HG02623 (cell line): Measurements from ENCODE around the gene TRABD2A.
A peak's percentile ranks its signal among the peaks of the same experiment; 100 is the strongest.

Experiments
- ATAC-seq: cut with Tn5 transposase; IDR thresholded peaks from one replicate; pipeline ENCODE4 v1.9.1; 2021; ENCODE audit warnings: moderate library complexity; ENCODE audit not compliant: unreplicated experiment

Gene TRABD2A

GRCh38 chr2:84827978-84828575 is 52.8 kb downstream of the TRABD2A start:
- no peak for ATAC-seq

GRCh38 chr2:84823788-84824187 is 57.1 kb downstream of the TRABD2A start:
- no peak for ATAC-seq

DNA sequence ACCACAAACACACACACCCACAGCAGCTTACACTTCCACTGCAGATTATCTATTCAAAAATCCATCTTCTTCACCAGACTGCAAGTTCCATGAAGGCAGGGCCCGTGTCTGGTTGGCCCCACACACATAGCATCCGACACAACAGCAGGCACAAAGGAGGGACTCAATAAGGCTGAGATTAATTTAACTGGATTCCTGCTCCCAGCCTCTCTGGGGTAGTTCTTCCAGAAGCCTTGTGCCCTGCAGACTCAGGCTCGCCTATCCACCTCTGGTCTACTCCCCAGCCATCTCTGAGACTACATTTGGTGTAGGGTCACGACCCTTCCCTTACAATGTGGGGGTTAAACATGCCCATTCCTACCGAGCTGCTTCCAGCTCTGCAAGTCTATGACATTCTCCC is 57.7 kb downstream of the TRABD2A start:
- no peak for ATAC-seq

DNA sequence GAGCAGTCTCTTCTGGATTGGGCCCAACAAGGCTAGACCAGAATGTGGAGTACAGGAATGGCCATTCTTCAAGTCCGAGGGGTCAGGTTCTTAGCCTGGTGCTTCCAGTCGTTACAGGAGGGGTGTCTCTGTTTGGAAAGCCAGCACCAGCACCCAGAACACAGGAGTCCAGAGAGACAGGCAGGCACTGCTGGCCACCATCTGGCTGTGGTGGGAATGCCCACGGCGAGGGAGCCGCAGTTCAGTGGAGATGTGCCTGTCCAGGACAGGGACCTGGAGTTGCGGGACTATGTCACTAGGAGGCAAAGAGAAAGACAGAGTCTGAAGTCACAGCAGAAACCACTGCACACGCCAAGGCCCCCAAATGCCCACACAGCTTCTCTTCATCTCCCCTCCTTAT is 59.1 kb downstream of the TRABD2A start:
- no peak for ATAC-seq

DNA sequence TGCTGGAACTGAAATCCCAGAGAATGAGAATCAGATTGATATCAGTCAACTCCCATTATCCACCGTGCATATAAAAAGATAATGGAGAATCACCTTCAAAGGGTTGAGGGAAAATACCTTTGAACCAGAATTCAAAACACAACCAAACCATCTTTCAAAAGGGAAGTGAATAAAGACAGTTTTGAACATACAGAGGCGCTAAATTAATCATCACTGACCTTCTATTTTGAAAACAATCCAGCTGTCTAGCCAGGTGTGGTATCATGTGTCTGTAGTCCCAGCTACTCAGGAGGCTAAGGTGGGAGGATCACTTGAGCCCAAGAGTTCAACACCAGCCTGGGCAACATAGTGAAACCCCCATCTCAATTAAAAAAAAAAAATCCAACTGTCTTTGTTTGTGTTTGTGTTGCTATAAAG is 63.6 kb downstream of the TRABD2A start:
- peak; percentile 89 for ATAC-seq

- ATAC-seq = peak; percentile 71
These were observed 64.4 kb downstream of the TRABD2A start for GRCh38 chr2:84816426-84817026.

DNA sequence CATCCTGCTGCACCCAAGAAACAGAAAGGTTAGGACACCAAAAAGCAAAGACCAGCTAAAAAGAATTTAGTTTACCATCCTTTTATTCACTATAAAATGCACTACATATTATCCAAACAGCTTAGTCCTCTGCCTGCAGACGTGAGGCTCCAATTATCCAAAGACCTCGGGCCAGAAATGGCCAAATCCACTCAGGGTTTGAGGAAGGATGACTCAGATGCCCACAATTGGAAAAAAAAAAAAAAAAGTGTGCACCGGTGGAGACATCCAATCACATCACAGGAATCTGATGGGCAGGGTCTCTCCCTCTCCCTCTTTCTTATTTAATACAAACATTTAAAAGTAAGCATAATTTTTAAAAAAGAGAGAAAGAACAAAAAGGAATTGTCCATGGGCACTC is 65.7 kb downstream of the TRABD2A start:
- no peak for ATAC-seq

DNA sequence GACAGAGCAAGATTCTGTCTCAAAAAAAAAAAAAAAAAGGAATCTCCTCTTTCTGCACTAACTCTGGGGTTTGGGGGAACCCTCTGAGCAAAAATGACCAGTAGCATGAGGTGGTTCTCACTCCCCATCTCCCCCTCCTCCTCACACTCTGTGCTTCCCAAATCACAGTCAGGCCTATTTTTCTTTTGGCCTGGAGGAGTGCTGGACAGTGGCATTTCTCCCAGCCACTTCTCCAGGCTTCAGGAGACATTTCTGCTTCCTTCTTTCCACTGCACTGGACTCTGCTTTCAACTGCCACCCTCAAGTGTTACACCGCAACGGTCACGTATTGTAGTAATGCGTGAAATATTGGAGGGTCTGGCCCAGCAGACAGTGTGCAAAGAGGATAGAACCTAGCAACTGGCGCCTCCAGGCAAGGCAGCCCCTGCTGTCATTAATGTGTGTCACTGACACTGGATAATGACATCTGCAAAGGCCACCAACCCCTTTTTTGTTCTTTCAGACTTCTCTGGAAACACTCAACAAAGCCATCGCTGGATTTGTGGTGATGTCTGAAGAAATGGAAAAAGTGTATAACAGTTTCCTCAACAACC is 68.9 kb downstream of the TRABD2A start:
- ATAC-seq = no peak

DNA sequence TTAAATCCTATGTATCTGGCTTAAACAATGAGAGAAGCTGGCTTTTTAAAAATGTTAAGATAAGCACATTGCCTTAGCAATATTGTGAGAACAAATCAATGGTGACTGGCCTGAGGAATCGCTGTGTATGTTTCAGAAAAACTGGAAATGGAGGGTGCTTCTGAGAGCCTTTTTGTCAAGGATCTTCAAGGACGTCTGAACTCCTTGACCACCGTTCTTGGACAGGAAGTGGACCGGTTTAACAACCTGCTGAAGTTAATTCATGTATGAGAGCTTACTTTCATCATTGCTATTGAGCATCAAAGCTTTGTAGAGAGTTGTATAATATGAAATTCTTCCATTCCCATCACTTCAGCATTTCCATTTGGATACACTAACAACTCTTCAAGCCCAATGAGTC is 72.6 kb downstream of the TRABD2A start:
- no peak for ATAC-seq

DNA sequence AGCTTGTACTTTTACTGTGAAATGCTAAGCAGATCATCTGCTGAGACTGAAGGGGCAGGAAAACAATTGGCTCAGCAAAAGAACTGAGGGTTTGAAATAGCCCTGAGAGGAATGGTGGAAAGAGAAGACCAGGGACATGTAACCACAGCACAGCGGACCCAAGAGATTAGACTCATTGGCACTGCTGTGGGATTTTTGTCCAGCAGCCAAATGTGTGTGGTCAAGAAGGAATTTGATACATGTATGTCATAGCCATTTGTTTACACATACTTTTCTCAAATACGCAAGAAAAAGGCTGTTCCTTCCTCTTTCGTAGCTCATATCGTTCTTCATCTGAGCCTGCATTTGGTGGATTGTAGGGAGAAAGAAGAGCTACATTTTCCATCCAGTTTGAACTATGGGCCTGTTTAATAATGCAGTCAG is 73.8 kb downstream of the TRABD2A start:
- ATAC-seq = no peak

- no peak for ATAC-seq
These were observed 75.5 kb downstream of the TRABD2A start for GRCh38 chr2:84805250-84805958.

GRCh38 chr2:84801811-84802210 is 79.1 kb downstream of the TRABD2A start:
- no peak for ATAC-seq

DNA sequence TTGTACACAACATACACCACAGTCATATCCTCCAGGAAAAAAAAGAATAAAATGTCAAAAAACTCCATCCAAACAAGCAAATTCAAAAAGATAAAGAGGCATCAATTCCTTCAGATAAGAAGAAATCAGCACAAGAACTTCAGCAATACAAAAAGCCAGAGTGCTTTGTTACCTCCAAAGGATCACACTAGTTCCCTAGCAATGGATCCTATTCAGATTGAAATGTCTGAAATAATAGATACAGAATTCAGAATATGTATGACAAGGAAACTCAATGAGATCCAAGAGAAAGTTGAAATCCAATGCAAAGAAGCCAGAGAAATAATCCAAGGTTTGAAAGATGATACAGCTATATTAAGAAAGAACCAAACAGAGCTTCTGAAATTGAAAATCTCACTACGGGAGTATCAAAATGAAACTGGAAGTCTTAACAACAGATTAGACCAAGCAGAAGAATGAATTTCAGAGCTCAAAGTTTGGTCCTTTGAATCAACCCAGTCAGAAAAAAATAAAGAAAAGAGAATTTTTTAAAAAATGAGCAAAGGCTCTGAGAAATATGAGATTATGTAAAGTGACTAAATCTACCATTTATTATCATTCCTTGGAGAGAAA is 80.6 kb downstream of the TRABD2A start:
- peak; percentile 76 for ATAC-seq

DNA sequence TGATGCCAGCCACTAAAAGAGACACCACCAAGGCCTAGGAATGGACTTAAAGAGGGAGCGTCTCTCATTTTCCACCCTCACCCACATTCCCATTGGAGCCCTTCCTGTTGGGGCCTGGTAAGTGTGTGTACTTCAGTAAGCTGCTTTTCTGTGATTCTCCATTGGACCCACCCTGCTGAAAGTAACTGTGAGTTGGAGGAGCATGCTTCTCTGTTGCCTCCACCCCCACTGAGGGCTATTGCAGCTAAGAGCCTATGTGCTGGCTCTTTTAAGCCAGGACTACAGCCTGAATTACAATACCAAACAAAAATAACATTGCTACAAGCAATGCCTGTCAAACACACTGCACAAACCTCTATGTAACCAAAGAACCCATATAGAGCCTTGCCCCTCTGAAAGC is 81.1 kb downstream of the TRABD2A start:
- ATAC-seq = no peak

- ATAC-seq = no peak
These were observed 83.6 kb downstream of the TRABD2A start for GRCh38 chr2:84797271-84797670.

DNA sequence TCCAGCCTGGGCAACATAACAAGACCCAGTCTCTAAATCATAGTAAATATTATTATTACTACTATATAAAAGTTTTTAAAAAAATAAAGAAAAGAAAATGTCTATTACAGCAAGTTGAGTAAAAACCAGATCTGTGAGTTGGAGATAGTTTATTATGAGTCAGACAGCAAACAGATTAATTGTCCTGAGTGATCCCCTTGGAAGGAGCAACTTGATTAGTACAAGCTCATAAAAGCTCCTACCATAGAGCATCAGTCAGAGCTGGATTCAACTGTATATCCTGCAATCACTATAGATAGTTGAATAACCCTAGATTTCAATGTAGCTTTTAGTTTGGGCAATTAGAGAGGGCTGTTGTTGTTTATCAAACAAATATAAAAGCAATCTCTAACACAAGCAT is 84.1 kb downstream of the TRABD2A start:
- ATAC-seq = no peak

GRCh38 chr2:84793641-84794040 is 87.2 kb downstream of the TRABD2A start:
- ATAC-seq = no peak

DNA sequence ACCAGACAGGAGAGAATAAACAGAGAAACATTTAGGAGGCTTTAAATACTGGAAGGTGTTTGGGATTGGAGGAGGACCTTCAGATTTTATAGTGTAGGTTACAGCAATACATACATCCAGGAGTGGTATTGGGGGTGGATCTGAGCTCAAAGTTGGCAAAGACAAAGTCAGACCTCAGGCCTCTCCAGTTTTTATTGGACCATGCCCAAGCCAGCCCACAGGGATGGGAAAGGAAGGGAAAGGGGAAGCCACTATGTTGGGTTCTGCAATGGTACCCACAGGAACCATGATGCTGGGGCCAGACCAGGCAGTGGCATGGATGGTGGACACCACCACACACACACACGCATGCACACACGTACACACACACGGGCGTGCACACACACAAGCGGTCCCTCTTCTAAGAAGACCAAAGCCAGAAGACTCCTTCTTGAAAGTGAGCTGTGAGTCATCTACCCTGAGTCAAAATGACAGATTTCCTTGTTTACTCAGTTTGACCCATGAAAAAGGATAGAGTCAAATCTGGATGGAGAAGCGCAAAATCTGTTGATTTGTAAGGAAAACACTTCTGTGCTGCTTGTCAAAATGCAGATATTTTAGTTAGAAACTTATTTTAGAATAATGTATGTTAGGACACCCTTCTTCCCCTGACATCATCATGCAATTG is 87.9 kb downstream of the TRABD2A start:
- no peak for ATAC-seq

- ATAC-seq = no peak
These were observed 92.4 kb downstream of the TRABD2A start for GRCh38 chr2:84788498-84788897.

- no peak for ATAC-seq
These were observed 92.9 kb downstream of the TRABD2A start for GRCh38 chr2:84788027-84788426.

DNA sequence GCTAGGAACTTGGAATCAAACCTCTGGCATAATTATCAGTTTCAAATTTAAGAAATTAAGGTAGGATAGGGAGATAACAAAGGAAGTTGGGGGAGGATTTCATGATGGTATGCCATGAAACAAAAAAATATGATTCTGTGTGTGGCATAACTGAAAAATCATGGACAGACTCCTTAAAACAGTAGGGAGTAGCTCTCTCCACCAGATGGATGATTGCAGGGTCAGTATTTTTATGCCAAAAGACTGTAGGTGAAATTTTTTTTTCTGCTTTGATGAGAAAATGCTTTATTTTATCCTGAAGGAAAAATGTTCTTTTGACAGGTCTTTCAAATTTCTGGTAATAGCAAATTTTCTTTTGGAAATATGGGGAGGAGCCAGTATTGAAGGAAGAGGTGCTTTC is 94.3 kb downstream of the TRABD2A start:
- ATAC-seq = no peak
